HG03558 (cell line): ENCODE measurements around the gene OCLN.
"Not testable (repeated sequence)": the region's sequence is repeated elsewhere in the genome, so short reads cannot be mapped to it uniquely, and the experiment has no call there.

Experiments used
- ATAC-seq: cut with Tn5 transposase; IDR thresholded peaks from one replicate; pipeline ENCODE4 v1.9.1; 2021; ENCODE audit warnings: moderate number of reproducible peaks; ENCODE audit not compliant: unreplicated experiment; ENCODE audit errors: extremely low read depth

Gene OCLN

DNA sequence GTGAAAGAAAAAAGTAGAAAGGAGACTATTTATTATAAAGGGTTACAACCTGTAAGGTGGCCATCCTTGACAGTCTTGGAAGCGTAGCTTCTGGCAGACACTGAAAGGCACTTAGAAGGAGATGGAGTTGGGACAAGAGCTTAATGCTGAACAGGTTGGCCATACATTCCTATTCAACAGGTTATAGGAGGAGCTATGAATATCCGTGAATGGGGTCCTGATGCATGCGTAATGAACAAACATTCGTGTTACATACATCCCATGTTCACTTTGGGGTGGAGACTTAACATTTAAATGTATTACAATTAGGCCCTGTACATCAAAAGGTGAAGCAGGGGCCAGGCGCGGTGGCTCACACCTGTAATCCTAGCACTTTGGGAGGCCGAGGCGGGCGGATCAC is 34.1 kb downstream of the OCLN start:
- no peak for ATAC-seq

DNA sequence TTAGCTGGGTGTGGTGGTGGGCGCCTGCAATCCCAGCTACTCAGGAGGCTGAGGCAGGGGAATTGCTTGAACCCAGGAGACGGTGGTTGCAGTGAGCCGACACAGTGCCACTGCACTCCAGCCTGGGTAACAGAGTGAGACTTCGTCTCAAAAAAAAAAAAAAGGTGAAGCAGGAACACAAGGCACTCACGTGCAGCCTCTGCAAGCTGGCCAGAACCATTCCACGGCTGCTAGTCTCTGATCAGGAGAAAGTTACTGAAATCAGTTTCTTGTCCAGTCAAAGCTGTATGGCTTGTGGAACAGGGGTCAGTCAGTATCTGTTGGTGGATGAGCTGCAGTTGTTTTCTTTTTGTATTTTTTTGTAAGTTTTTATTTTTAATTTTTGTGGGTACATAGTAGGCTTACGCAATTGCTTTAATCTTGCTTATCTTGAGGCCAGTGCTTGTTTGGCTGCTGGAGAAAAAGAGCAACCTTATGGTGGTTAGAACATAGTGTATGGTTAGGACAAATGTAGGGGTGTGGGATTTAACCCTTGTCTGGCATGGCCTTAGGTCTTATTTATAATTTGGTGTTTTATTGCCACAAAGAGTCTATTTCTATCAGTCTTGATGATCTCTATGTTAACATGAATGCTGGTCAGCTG is 34.7 kb downstream of the OCLN start:
- no peak for ATAC-seq

DNA sequence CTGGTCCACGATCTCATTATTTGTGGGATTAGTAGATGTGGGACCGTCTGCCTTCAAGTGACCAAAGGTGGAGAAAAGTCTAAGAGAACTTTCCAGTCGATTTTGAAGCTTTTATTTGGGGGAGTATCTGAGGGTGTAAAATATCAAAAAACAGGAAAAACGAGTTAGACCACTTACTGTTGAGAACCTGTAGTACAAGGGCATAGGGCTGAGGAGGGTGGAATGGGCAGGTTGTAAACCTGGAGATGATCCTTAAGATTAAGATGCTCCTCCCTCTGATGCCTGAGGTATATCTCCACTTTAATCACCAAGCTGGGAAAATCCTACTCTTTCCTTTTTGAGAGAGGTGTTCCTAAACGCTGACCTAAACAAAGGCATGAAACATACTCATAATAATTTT is 35.4 kb downstream of the OCLN start:
- ATAC-seq, result no peak

DNA sequence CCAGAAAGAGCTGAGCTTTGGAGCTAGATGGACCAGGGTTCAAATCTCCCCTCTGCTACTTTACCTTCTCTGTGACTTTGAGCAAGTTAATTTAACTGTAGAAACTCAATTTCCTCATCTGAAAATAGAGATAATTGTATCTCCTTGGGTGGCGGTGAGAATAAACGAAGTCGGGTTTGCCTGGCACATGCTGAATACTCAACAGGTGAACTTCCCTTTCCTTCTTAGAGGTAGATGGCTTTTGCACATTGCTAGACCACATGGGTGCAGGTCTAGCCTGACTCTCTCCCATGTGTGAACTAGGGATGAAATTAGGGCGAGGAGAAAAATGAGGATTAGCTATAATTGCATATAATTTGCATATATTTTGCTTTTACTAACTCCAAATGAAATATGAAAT is 36.0 kb downstream of the OCLN start:
- ATAC-seq, result no peak

DNA sequence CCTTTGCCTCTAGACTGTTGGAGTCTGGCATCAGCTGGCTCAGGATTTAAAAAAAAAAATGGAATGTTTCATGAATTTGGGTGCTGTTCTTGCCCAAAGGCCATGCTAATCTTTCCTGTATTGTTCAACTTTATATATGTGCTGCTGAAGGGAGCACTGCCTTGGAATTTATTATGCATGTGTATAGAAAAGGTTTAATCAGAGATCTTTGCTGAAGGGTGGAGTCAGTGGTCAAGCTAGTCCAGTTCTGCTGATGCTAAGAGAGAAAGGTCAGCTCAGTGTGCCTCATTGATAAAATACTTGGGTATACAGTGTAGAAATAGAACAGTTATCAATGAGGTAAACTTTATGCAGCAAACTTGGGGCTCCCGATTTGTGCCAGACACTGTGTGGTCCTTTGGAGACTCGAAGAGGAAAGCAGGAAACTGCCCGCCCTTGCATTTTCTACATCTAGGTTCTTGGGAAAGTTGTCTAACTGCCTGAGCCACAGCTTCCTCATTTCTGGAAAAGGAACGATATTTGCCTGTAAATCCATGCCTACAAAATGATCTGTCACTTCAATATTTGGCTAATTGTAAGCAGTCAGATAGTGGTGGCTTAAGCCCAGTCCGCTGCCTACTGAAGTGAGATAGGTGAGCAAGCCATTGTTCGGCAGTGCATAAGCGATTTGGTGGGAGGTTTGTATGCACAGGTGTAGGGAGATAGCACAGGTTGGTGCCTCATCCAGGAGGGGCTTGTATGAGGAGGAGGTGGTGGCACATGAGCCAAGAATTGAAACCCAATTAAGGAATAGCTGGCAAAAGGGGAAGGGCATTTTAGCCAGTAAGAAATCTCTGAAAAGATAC is 38.2 kb downstream of the OCLN start:
- ATAC-seq, result no peak

DNA sequence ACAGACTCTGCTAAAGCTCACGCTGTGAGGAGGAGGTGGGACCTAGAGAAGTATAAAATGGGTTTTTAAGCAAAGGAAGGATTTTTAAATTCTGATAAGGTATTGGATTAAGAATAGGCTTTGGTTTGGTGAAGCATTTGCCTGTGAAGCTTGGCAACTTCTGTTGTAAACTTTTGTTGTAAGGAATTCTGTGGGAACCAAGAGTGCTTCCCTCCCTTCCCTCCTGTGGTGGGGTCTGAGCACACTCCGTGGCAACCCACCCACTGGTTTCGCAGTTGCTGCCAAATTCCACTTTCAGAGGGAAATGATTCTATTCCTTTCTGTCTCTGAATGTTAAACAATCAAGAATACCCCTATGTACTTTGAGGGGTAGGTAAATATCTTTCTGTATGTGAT is 38.8 kb downstream of the OCLN start:
- ATAC-seq, result no peak

DNA sequence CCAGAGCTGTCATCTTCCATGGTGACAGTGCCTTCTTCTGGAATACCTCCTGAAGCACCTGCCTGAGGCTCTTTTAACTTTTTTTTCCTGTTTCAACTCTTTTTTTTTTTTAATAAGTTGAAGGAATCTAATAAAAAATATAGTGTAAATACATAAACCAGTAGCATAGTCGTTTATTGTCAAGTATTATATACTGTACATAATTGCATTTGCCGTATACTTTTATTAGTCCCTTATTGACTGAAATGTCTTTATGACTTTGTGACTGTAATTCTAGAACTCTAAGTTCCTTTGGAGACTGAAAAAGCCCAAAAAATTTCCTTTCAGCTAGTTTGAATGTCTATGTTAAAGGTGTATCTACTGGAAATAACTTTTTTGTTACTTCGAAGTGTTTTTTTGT is 45.3 kb downstream of the OCLN start:
- not testable (repeated sequence) for ATAC-seq

DNA sequence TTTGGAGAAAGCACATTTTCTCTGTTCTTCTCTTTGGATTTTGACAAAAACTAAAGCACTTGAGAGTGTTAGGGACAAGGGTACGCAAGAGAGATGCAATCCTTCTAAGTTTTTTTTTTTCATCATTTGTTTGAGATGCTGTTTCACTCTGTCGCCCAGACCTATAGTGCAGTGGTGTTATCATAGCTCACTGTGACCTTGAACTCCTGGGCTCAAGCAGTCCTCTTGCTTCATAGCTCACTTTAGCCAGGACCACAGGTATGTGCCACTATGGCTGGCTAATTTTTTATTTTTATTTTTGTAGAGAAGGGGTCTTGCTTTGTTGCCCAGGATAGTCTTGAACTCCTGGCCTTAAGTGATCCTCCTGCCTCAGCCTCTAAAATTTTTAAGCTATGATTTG is 46.1 kb downstream of the OCLN start:
- ATAC-seq, result not testable (repeated sequence)

DNA sequence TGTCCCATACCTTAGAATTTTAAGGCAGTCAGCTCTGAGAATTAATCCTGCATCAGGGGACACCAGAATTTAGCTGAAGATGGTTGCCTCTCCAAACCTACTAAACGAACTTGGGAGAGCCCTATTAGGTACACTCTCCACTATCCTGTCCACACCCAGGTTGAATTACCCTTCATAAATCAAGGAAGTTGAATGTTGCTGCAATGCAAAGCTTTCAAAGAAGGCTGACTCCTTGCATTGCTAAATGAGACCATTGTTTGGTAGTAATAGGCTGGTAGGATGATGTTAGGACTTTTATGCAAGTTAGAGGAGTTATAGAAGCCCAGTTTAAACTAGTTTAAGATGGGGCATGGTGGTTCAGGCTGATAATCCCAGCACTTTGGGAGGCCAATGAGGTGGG is 48.8 kb downstream of the OCLN start:
- not testable (repeated sequence) for ATAC-seq

DNA sequence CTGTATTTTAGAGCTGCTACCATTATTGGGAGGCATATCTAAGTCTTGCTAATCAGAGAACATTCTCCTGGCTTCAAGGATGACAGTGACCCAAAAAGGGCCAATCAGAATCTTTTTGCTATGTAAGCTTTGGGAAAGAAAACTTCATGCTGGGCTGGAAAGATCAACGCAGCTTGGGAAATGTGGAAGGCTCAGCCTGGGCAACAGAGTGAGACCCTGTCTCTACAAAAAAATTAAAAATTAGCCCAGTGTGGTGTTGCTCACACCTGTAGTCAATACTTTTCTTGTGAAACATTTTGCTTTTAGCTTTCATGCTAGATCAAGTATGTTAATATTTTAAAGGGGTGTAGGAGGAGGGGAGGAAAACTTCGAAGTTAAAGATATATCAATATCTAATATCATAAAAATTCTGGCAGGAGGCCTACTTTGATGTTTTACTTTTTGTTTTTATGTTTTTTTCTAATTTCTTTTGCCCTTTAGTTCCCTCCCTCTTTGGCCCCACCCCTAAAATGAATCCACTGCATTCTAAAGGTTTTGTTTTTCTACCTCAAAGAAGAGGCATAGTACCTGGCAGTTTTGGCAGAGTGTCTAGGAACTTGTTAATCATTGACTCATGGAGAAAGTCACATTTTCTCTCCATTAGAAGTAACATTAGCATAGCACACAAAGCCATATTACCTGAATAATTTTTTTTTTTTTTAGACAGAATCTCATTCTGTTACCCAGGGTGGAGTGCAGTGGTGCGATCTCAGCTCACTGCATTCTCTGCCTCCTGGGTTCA is 50.4 kb downstream of the OCLN start:
- ATAC-seq, result not testable (repeated sequence)

DNA sequence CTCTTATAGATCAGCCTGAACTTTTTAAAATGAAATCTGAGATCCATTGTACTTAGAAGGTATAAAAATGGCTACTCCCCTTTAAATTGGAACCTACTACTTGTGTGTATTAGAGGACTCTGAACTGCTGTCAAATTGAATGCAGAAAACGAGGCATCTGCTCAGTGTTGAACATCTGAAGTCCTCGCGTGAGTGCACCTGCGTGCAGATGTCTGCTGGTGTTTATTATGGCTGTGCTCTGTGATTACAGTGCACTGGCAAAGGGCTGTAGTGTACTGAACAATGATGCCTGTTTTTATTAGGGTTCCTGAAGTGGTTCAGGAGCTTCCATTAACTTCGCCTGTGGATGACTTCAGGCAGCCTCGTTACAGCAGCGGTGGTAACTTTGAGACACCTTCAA is 52.0 kb downstream of the OCLN start:
- ATAC-seq, result not testable (repeated sequence)

DNA sequence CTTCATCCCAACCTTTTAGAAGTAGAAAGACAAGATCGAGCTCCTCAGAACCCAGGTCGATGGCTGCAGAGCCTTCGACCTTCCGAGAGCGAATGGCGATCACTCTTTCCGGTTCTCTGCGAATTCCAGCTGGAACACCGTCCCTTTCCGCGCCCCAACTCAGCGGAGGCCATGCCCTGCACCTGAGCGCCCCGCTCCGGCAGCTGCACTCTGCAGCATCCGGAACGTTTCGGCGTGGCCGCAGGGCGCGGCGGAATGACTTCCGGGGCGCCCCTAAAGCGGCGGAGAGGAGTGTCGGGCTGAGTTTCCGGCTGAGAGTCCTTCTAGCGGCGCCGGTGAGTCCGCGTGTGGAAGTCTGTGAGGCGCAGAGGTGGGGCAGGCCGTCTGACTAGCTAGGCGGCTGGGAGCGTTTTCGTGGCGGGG is 67.3 kb downstream of the OCLN start, which contains the start of gene GTF2H2C:
Gene GTF2H2C (plus strand): TSS at position 284 of the 423 bp plus-strand sequence. CDS start 4,942 bp downstream, outside the sequence.
- ATAC-seq, result peak; percentile 88

DNA sequence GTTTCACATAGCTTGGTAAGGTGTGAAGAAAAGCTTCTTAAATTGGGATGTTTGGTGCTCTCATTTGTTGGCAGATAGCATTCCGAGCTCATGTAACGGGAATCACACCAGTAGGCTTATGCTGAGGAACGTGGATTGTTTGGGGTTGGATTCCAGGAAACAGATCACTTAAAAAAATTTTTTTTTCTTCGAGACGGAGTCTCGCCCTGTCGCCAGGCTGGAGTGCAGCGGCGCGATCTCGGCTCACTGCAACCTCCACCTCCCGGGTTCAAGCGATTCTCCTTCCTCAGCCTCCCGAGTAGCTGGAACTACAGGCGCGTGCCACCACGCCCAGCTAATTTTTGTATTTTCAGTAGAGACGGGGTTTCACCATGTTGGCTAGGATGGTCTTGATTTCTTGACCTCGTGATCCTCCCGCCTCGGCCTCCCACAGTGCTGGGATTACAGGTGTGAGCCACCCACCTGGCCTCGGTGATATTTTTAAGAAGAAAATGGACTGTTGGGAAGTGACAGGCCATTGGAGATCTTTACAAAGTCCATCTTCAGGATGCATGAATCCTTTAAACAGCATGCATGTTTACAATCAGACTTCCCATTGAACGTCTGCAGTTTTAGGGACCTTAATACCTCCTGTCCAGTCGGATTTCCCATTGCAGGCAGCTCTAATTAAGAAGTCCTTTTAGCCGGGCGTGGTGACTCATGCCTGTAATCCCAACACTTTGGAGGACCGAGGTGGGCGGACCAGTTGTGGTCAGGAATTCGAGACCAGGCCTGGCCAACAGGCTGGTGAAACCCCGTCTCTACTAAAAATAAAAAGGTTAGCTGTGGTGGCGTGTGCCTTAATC is 68.2 kb downstream of the OCLN start:
- ATAC-seq, result not testable (repeated sequence)

DNA sequence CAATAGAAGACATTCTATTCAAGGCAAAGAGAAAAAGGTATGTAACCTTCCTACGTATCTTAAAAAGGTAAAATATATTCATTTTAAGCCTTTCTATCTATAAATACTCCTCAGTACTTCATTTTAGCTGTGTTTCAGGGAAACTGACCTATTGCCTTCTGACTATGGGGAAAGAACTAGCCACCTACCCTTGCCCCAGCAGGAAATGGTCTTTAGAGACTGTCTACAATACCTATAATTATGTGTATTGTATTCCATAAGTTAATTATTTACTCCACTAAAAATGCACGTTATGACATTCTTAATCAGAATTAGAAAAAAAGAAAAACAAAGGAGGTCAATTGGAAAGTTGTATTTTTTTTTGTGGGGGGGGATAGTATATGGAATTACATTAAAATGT is 73.6 kb downstream of the OCLN start:
- not testable (repeated sequence) for ATAC-seq

DNA sequence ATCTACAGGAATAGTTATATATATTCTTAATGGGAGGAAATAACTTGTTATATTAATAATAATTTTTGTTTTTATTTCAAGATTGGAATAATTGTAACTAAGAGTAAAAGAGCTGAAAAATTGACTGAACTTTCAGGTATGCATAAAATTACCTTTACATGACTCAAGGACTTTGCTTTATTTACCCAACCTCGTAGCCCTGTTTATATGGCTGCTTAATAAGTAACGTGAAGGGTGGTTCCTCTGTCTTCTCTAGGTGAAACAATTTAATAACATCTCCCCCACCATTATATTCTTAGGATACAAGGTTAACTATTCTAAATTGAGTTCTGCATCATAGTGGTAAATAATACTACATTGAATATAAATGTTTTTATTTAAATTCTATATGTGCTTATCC is 75.5 kb downstream of the OCLN start:
- not testable (repeated sequence) for ATAC-seq

DNA sequence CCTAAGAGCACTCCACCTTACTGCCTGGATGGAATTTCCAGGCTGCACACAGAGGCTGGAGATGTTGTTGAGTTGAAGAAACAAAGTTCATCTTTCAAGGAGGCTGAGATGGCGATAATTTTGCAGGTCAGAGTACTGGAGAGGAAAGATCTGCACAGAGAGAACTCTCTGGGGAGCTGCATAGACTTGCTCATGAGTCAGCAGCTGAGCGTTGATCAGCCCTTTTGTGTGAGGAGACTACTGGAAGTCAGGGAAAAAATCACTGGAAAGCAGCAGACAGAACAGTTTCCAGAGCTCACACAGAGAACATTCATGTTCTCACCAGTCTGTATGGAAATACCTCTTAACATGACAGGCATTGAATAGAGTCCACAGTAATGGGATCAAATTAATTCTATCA is 90.8 kb downstream of the OCLN start:
- ATAC-seq, result not testable (repeated sequence)

DNA sequence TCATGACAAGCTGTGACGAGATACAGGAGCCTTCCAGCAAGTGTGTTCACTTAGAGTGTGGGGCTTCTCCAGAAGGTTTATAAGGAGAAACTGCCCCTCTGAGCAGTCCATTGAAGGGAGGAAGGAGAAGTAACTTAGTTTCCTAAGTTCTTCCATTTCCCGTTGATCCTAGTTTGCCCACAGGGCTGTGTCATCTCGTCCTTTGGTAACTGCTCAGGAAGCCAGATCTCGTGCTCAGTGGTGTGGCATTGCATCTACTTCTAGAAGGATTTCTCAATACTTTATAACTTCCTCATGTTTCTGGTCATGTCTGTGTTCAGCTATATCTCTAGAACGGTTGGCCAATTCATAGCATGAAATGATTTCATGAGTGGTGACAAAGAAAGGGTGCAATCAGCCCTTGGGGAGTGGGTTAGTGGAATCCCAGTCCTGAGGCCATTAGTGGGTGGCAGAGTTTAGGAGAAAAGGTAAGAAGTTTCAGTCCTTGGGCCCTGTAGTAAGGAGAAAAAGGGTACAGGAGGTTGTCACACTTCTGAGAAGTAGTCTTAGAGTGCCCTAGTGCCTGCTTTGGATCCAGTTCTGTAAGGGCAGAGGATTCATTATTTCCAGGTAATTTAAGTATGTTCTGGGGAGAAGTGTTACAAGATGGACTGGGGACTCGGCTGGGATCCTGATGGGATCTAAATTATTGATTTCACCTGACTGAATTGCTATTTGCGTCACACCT is 103.7 kb downstream of the OCLN start:
- ATAC-seq, result not testable (repeated sequence)

DNA sequence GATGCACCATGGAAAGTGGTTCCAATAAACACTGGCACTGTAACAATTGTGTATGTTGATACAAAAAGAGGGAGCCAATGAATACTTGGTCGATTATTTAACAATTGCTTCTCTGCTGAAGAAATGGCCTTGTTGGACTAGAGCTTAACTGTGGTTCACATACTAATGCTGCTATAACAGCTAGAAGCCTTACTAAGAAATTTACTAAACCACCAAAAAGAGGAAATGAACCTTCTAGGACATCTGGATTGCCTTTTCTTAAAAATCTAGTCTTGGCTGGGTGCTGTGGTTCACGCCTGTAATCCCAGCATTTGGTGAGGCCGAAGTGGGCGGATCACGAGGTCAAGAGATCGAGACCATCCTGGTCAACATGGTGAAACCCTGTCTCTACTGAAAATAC is 109.4 kb downstream of the OCLN start:
- ATAC-seq, result peak; percentile 74

DNA sequence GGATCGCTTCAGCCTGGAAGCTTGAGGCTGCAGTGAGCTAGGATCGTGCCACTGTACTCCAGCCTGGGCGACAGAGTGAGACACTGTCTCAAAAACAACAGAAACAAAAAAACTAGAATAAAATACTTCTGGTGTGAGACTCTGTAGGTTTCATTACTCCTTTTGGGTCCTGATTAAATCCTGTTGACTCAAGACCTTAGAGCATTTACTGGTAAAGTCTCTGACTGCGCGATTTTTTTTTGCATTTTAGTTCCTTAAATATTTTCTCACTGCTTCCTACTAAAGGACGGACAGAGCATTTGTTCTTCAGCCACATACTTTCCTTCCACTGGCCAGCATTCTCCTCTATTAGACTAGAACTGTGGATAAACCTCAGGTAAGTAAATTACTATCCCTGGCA is 114.2 kb downstream of the OCLN start:
- not testable (repeated sequence) for ATAC-seq
